Erythroblast (primary cell): ENCODE data around the gene LETM1.
A peak's percentile ranks its signal among the peaks of the same experiment; 100 is the strongest.
"Not testable (repeated sequence)": the region's sequence is repeated elsewhere in the genome, so short reads cannot be mapped to it uniquely, and the experiment has no call there.

Source experiments
- DNase-seq, 2 experiments: peaks; one replicate each; lab custom pipeline; 2025; lab: John Stamatoyannopoulos, UW
- GATA1 ChIP-seq: IDR thresholded peaks from 2 replicates; pipeline ENCODE4 v1.6.1; 2011; ENCODE audit warnings: low read depth, mild to moderate bottlenecking, control low read depth, low read length, moderate library complexity
- POLR2A ChIP-seq: IDR thresholded peaks from 2 replicates; pipeline ENCODE4 v1.6.1; 2011; ENCODE audit warnings: mild to moderate bottlenecking, low read length

The LETM1 gene

GRCh38 chr4:1852904-1853623 is 2.9 kb downstream of the LETM1 start:
- TF ChIP-seq GATA1 (no peak), POLR2A (no peak)

DNA sequence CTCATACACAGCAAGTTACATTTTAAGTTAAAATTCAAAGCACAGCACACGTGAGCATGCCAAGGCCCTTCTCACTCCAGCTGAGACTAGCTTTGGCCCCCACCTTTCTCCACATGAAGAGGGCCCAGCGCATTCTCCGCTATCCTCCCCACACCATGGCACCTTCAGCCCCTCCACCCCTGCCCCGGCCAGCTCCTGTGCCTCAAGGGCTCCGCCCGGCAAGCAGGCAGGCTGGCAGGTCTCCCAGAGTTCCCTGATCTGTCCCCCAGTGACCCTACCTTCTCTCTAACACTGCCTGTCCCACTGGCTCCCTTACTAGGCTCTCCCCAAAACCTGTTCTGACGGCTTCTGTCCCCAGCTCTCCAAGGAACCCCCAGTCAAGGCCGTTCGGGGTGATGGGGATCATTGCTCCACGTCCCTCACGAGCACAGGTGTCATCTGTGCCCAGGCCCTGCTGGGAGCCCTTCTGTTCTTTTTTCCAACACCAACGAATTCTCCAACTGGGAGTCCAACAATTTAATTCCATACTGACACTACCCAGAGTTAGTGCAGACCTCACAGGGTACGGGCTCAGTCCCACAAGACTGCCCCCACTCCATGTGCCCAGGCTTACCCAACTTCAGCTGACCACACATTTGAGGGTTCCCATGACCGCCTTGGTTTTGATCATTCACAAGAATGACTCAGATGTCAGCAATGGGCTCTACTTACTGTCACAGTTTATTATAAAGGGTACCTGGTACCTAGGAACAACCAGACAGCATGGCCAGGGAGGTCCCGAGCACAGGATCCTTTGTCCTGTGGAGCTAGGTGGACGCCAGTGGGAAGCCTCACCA is 4.2 kb downstream of the LETM1 start:
- TF ChIP-seq POLR2A = no peak
- no peak for TF ChIP-seq GATA1
- peak; percentile 53 to 57 for DNase-seq

More at GRCh38 chr4:1852904-1853623, 2.9 kb downstream of the LETM1 start:
- DNase-seq = no peak

DNA sequence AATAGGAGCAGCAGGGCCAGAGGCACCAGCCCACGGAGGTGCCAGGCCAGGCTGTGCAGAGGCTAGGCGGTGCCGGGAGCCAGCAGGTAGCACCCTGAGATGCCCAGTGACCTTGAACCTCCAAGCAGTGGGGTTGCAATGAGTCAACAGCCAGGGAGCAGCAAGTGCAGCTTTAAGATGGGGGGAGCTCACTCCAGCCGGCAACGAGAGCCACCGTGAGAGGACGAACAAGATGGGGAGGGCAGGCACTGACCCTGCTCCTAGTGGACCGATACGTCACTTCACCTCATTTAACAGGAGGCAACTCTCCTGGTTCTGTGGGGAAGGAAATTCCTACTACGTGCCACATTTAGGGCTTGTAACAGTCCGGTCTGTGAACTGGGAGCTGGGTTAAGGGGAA is 4.8 kb downstream of the LETM1 start:
- DNase-seq = no peak
- no peak for TF ChIP-seq POLR2A
- no peak for TF ChIP-seq GATA1

DNA sequence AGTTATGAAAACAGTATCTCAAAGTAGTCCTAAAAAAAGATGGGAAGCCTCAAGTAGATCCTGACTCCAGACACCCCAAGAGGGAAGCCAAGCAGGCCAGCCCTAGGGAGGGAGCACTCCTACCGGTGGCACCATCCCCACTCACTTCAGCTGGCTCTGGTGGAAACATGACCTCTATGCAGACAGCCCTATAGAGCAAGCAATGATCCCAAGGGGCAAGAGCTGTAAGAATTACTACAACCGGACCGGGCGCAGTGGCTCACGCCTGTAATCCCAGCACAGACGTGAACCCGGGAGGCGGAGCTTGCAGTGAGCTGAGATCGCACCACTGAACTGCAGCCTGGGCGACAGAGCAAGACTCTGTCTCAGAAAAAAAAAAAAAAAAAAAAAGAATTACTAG is 5.7 kb downstream of the LETM1 start:
- no peak for TF ChIP-seq POLR2A
- TF ChIP-seq GATA1 = no peak
- DNase-seq = no peak

DNA sequence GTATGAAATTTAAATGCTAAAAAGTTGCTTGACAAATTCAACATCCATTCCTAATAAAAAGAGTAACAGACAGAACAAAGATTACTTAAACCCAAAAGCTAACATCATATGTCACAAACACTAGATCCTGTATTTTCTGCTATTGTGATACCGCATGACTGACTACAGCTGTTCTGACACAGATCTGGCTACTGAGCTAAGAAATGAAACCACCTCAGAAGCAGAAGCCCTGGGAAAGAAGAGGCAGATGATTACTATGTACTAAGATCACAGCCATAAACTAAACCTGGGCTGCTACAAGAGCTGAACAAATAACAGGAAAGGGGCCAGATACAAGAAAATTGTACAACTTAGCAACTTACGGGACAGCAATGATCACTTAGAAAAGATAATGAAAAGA is 9.4 kb downstream of the LETM1 start:
- DNase-seq = no peak
- no peak for TF ChIP-seq POLR2A
- no peak for TF ChIP-seq GATA1

- not testable (repeated sequence) for DNase-seq
Measured at GRCh38 chr4:1844618-1845017, 11.3 kb downstream of the LETM1 start.

DNA sequence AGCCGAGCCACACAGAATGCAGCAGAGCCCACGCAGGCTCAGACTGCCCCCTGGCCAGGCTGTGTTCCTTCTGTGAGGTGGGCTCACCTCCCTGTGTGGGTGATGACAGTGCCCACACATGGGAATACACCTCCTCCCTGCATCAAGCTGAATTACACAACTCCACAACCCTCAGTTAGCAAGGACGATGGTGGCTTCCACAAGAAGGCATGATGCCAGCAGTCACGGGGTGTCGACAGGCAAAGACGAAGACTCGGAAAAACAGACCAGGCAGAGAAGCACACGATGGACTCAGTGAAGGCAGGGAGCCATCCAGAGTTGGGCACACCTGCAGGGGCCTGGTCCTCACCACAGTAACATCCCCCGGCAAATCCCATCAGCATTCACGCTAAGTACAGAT is 12.1 kb downstream of the LETM1 start:
- no peak for TF ChIP-seq GATA1
- no peak for TF ChIP-seq POLR2A
- no peak for DNase-seq

GRCh38 chr4:1842993-1843448 is 12.9 kb downstream of the LETM1 start:
- TF ChIP-seq GATA1 (no peak), POLR2A (no peak)
- DNase-seq = no peak

- DNase-seq = no peak
- TF ChIP-seq POLR2A (no peak), GATA1 (no peak)
Measured at GRCh38 chr4:1842339-1842895, 13.5 kb downstream of the LETM1 start.

- no peak for DNase-seq
- TF ChIP-seq GATA1 (no peak), POLR2A (no peak)
Measured at GRCh38 chr4:1841887-1842210, 14.1 kb downstream of the LETM1 start.

GRCh38 chr4:1841201-1841886 is 14.6 kb downstream of the LETM1 start:
- TF ChIP-seq POLR2A (no peak), GATA1 (no peak)
- no peak for DNase-seq

- TF ChIP-seq POLR2A (no peak), GATA1 (no peak)
- no peak for DNase-seq
Measured at GRCh38 chr4:1839282-1839681, 16.7 kb downstream of the LETM1 start.

GRCh38 chr4:1837069-1837468 is 18.9 kb downstream of the LETM1 start:
- no peak for TF ChIP-seq POLR2A
- TF ChIP-seq GATA1 = no peak
- no peak for DNase-seq

GRCh38 chr4:1836650-1837049 is 19.3 kb downstream of the LETM1 start:
- DNase-seq = no peak
- TF ChIP-seq GATA1 = no peak

DNA sequence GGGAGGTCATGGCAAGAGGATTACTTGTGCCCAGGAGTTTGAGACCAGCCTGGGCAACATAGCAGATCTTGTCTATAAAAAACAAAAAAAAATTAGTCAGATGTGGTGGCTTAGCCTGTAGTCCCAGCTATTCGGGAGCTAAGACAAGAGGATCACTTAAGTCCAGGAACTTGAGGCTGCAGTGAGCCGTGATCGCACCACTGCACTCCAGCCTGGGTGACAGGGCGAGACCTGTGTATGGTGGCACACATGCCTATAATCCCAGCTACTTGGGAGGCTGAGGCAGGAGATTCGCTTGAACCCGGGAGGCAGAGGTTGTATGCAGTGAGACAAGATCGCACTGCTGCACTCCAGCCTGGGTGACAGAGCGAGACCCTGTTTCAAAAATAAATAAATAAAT is 20.1 kb downstream of the LETM1 start:
- not testable (repeated sequence) for DNase-seq
